Cerebellar cortex (tissue), 1 donor: Measurements from ENCODE around the gene SSR4.

Source experiments
- DNase-seq: peaks from one replicate; pipeline ENCODE4 v3.0.0-alpha.2; 2015; ENCODE audit warnings: low spot score

Gene SSR4

DNA sequence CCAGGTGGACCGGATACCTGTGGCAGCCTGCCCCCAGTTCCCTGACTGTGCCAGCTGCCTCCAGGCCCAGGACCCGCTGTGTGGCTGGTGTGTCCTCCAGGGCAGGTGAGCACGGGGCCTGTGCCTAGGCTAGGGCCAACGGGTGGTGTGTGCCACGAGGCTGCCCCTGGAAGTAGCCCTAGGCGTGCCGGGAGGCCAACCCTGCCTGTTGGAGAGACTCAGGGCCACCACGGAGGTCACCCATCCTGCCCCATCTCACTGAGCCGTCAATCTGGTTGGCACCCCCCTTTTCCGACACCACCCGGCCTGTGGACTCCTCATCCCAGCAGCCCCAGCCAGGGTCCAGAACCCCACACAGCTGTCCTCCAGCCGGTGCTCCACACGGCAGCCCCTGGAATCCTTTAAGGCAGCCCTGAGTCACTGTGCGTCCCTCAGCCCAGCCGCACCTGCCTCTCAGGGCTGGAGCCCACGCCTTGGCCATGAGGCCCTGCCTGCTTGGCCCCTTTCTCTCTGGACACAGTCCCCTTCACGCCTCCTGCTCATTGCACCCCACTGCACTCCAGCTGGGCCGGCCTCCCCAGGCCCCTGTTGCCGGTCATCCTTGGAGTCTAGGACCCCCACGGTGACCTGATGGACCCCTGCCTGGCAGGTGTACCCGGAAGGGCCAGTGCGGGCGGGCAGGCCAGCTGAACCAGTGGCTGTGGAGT lies 25.2 kb upstream of the SSR4 start:
- no peak for DNase-seq

DNA sequence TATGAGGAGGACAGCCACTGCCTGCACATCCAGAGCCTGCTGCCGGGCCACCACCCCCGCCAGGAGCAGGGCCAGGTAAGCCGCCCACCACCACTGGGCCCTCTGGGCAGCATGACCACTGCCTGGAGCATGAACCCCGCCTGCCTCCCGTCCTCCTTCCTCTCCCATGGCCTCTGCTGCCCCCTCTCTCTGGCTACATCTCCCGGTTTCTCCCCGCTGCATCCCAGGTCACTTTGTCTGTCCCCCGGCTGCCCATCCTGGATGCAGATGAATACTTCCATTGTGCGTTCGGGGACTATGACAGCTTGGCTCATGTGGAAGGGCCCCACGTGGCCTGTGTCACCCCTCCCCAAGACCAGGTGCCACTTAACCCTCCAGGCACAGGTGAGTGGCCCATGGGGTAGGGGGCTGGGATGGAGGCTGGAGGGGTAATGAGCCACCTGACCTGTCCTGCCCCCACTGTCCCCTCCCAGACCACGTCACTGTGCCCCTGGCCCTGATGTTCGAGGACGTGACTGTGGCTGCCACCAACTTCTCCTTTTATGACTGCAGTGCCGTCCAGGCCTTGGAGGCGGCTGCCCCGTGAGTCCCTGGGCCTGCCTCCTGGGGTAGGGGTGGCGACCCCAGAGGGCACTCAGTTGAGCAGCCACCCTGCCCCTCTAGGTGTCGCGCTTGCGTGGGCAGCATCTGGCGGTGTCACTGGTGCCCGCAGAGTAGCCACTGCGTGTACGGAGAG lies 24.4 kb upstream of the SSR4 start:
- DNase-seq = no peak

DNA sequence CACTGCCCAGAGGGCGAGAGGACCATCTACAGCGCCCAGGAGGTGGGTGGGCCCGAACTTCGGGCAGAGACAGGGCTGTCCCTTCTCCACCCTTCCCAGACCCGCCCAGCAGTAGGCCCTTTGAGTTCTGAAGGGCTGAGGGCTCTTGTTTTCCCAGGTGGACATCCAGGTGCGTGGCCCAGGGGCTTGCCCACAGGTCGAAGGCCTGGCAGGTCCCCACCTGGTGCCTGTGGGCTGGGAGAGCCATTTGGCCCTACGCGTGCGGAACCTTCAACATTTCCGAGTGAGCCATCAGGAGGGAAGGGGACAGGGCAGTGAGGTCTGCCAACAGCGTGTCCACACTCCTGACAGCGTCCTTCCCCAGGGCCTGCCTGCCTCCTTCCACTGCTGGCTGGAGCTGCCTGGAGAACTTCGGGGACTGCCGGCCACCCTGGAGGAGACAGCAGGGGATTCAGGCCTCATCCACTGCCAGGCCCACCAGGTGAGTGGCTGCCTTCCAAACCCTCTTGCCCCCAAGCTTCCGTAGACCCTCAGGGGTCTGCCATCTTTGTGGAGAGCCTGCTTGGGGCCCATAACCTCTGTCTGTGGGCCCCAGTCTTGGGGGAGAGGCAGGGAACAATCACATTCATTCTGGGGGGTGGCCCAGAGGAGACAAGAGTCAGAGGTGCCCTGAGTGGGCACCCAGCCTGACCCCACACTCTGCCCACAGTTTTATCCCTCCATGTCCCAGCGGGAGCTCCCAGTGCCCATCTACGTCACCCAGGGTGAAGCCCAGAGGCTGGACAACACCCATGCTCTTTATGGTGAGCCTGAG lies 23.7 kb upstream of the SSR4 start:
- no peak for DNase-seq

DNA sequence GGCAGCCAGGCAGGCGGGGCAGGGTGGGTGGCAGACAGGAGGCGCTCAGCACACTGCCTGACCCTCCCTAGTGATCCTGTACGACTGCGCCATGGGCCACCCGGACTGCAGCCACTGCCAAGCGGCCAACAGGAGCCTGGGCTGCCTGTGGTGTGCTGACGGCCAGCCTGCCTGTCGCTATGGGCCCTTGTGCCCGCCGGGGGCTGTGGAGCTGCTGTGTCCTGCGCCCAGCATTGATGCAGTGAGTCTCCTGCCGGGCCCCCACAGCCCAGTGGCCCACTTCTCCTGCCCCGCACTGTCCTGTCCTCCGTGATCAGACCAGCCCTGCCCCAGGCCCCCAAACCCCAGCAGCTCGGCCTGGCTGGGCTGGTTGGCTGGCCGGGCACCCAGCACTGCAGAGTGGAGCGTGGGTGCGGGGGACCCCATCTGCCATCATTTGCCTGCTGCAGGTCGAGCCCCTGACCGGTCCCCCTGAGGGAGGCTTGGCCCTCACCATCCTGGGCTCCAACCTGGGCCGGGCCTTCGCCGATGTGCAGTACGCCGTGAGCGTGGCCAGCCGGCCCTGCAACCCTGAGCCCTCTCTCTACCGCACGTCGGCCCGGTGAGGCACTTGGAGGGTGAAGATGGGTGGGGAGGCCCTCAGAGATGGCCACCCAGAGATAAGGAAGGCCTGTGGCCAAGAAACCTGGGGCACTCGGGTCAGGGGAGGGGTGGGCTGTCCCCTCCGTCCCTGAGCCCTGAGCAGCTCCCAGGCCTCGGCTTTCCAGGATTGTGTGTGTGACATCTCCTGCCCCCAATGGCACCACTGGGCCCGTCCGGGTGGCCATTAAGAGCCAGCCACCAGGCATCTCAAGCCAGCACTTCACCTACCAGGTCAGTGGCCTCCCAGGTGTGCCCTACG lies 22.8 kb upstream of the SSR4 start:
- no peak for DNase-seq

DNA sequence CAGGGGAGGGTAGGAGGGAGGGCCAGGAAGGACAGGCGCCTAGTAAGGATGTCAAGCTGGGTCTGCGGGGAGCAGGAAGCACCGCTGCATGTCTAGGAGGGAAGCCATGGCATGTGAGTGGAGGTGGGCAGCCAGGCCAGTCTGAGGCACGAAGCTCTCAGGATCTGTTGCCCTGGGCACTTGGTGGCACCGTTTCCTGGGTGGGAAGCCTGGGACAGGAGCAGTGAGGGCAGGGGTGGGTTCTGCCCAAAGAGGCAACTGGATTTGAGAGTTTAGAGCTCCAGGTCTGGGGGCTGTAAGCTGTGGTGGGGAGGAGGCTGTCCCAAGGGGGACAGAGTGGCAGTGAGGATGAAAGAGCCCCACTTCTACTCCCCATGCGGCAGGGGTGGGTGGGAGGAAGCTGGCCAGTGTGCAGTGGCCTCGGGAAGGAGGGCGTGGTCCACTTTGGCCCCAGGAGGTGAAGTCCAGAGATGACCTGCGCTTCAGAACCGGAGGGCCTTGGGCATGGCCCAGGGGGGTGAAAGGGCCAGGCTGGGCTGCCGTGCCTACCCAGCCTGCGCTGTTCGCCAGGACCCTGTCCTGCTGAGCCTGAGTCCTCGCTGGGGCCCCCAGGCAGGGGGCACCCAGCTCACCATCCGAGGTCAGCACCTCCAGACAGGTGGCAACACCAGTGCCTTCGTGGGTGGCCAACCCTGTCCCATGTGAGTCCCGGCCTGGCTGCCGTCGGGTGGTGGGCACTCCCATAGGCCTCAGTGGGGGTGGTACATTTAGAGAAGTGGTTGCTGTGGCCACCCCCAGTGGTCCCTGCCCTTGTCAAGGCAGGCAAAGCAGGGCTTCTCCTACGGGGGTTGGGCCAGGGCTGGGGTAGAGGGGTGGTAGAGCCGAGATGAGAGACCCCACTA lies 21.9 kb upstream of the SSR4 start:
- no peak for DNase-seq

DNA sequence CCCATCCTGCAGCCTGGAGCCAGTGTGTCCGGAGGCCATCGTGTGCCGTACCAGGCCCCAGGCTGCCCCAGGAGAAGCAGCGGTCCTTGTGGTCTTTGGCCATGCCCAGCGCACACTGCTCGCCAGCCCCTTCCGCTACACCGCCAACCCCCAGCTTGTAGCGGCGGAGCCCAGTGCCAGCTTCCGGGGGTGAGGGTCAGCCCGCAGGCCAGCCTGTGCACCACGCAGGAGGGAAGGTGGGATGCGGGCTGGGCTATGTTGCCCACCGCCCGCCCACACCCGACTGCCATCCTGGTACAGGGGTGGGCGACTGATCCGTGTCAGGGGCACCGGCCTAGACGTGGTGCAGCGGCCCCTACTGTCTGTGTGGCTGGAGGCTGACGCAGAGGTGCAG lies 21.3 kb upstream of the SSR4 start:
- DNase-seq = no peak

DNA sequence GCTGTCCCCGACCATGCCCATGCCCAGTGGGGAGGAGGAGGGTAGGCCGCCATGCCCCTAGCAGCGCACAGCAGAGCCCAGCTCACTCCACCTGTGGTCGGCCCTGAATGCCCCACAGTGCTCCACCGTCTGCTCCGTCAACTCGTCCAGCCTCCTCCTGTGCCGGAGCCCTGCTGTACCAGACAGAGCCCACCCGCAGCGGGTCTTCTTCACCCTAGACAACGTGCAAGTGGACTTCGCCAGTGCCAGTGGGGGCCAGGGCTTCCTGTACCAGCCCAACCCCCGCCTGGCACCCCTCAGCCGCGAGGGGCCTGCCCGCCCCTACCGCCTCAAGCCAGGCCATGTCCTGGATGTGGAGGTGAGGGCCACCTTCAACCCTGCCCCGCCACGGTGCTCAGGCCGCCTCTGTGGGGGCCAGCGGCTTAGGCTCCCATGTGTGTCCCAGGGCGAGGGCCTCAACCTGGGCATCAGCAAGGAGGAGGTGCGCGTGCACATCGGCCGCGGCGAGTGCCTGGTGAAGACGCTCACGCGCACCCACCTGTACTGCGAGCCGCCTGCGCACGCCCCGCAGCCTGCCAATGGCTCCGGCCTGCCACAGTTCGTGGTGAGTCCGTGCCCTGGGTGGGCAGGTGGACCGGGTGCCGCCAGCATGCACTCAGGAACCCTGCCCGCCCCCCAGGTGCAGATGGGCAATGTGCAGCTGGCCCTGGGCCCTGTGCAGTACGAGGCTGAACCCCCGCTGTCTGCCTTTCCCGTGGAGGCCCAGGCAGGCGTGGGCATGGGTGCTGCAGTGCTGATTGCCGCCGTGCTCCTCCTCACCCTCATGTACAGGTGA lies 20.5 kb upstream of the SSR4 start:
- no peak for DNase-seq

DNA sequence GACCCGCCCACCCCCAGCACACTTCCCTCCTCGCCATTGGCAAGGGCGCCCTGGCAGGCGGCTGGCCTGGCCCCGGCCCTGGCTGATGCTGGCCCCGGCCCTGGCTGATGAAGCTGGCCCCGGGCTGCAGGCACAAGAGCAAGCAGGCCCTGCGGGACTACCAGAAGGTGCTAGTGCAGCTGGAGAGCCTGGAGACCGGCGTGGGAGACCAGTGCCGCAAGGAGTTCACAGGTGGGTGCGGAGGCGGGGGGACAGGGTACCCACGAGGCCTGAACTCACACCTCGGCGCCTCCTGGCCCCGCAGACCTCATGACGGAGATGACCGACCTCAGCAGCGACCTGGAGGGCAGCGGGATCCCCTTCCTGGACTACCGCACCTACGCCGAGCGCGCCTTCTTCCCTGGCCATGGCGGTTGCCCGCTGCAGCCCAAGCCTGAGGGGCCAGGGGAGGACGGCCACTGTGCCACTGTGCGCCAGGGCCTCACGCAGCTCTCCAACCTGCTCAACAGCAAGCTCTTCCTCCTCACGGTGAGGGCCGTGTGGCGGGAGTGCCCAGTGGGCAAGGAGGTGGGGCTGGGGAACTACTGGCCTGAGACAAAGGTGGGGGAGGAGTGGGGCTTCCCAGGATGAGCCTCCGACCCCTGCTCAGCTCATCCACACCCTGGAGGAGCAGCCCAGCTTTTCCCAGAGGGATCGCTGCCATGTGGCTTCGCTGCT lies 19.7 kb upstream of the SSR4 start:
- DNase-seq = no peak

DNA sequence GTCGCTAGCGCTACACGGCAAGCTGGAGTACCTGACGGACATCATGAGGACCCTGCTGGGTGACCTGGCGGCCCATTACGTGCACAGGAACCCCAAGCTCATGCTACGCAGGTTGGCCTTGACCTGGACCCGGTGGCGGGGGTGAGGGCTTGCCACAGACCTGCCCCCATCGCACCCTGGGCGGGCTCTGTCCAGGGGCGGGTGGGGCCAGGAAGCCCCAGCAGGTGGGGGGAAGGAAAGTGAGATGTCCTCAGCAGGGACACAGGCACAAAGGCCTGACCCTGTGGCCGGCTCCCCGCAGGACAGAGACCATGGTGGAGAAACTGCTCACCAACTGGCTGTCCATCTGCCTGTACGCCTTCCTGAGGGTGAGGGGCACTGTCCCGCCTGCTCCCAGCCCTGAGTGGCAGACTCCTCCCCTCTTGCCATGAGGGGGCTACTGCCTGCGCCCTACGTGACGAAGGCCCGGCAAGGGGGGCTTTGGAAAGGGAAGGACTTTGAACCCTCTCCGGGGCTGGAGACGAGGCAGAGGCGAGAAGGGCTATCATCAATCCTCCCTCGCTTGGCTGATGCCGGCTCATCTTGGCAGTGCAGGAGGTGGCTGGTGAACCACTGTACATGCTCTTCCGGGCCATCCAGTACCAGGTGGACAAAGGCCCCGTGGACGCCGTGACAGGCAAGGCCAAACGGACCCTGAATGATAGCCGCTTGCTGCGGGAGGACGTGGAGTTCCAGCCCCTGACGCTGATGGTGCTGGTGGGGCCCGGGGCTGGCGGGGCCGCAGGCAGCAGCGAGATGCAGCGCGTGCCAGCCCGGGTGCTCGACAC lies 19.0 kb upstream of the SSR4 start:
- no peak for DNase-seq

DNA sequence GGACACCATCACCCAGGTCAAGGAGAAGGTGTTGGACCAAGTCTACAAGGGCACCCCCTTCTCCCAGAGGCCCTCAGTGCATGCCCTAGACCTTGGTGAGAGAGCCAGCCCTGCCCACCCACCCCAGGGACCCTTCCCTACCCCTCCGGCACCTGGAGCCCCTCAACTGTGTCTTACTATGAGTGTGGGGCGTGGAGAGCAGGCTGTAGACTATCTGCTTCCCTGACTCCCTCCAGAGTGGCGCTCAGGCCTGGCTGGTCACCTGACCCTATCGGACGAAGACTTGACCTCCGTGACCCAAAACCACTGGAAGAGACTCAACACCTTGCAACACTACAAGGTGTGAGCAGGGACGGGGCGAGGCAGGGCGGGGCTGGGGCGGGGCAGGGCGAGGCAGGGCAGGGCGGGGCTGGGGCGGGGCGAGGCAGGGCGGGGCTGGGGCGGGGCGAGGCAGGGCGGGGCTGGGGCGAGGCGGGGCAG lies 18.3 kb upstream of the SSR4 start:
- no peak for DNase-seq

DNA sequence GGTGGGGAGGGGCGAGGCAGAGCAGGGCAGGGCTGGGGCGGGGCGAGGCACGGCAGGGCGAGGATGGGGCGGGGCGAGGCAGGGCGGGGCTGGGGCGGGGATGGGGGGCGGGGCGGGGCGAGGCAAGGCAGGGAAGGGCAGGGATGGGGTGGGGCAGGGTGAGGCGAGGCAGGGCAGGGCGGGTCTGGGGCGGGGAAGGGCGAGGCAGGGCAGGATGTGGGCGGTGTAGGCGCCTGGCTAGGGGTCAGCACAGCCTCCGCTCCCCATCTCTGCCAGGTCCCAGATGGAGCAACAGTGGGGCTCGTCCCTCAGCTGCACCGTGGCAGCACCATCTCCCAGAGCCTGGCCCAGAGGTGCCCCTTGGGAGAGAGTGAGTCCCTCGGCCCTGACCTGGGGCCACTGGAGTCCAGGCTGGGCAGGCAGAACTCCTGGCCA lies 17.8 kb upstream of the SSR4 start:
- DNase-seq = no peak

DNA sequence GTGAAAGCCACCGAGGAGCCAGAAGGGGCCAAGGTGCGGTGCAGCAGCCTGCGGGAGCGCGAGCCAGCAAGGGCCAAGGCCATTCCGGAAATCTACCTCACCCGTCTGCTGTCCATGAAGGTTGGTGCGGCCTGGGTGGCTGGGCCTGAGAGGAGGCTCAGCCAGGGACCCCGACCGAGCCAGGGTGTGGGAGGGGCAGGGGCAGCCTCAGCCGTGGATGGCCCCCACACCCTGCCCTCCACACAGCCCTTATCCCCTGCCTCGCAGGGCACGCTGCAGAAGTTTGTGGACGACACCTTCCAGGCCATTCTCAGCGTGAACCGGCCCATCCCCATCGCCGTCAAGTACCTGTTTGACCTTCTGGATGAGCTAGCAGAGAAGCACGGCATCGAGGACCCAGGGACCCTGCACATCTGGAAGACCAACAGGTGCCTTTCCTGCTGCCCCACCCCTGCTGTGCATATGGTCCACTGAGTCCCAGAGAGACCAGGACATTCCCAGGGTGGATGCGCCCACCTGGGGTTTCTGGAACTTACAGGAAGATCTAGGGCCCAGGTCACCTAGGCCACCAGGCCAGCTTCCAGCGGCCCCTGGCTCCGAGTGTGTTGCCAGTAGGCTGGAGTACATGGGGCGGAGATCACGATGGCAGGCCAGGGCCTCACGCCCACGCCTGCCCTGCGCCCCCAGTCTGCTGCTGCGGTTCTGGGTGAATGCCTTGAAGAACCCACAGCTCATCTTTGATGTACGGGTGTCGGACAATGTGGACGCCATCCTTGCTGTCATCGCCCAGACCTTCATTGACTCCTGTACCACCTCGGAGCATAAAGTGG lies 17.0 kb upstream of the SSR4 start:
- no peak for DNase-seq

DNA sequence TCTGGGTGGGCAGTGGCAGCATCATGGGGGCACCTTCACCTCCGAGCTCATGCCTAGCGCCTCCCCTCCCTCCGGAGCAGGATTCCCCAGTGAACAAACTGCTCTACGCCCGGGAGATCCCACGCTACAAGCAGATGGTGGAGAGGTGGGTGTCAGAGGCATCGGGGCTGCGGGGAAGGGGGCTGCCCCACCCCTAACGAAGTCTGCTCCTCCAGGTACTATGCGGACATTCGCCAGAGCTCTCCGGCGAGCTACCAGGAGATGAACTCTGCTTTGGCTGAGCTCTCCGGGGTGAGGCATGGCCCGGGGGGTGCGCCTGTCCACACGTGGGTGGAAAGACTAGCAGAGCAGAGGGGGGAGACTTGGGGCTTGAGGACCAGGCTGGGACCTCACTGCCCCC lies 16.3 kb upstream of the SSR4 start:
- DNase-seq = no peak

DNA sequence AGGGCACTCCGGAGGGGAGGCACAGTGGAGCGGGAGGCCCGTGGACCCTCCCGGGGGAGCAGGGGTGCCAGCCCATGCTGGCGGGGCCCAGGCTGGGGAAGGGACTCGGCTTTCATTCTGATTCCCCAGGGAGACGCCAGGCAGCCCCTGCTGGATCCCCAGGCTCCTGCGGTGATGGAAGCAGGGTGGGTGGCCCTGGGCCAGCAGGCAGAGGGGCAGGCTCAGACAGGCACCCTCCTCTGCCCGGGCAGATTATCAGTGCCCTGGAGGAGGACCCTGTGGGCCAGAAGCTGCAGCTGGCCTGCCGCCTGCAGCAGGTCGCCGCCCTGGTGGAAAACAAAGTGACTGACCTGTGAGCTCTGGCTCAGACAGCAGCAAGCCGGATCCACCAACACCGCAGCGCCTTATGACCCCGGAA lies 15.8 kb upstream of the SSR4 start:
- DNase-seq = no peak

DNA sequence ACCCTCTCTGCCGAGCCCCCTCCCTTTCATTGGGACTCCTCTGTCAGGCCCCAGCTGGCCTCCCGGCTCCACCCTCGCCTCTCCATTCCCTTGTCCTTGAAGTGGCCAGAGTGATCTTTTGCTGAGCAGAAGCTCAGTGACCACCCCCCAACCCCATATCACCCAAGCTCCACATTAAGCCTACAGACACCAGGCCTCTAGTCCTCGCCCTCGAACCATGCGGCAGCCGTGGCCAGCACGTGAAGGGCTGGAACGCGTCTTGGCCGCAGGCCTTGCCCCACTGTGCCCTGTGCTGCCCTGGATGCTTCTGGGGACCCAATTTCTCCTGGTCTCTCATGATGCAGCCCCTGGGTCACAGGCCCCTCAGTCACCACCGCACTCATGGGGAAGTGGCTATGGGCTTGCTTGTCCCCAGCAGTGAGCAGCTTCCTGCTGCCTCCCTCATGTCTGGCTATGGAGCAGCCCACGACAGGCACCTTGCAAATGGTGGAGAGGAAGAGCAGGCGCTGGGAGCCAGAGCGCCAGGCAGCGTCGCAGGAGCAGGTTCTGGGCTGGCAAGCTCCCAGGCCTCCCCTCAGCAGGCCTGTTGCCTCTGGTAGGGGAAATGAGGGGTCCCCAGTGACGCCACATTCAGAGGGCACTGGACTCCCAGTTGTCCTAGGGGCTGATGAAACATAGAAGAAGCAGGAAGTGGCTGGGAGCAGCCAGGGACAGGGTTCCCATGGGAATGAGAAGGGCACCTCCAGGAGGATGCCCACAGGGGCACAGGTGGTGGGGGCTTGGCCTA lies 14.4 kb upstream of the SSR4 start:
- no peak for DNase-seq

DNA sequence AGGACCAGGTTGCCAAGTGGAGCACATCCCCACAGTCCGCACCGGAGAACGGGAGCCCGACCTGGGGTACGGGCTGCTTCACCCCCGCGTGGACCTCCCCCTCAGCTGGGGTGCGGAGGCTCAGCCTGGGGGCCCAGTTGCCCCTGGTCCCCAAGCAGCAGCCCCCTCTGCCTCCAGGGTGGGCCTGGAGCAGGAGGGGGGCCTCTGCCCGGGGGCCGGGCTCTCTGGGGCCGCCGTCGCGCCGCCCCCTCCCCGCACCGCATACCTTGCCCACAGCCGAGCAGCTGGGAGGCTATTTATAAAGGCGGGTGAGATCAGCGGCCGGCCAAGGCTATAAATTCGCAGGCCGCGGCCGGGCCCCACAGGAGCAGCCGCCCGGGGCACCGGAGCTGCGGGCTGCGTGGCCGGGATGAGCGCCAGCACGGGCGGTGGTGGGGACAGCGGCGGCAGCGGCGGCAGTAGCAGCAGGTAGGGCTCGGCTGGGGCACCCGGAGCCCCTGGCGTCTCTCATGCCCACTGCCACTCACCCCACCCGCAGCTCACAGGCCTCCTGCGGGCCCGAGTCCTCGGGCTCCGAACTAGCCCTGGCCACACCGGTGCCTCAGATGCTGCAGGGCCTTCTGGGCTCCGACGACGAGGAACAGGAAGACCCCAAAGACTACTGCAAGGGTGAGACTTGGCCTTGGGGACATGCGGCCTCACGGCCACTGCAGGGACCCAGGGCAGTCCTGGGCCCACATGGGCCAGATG lies 13.6 kb upstream of the SSR4 start, which contains the start of gene SRPK3:
Gene SRPK3, plus strand, starts transcription at position 364 of the 750 bp plus-strand sequence. Its CDS starts 46 bp downstream, at position 410.
- DNase-seq = no peak
